Measurements from ENCODE around the gene OTOG. TPM values are rescaled to one million over a fixed set of nuclear protein-coding genes. Genes with fewer than 3 reads are reported as not detected.

OTOG gene
- total and polyA plus RNA-seq, 2 of the 8 experiments (the other 6 are each of a cell fraction or from before 2014, with no cell fraction given) = 0.41 to 1.5 TPM

DNA sequence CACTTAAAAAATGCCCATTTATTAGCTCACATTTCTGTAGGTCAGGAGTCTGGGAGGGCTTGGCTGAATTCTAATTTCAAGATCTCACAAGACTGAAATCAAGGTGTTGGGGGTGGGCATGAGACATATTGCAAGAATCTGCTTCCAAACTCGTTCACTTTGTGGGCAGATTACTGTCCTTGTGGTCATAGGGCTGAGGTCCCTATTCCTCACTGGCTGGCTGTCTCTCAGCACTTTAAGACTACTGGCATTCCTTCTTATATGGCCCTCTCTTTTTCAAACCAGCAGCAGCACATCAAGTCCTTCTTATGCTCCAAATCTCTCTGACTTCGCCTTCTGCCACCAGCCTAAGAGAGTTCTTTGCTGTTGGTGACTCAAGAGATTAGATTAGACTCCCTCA, 144.5 kb downstream of the OTOG start:
- CTCF ChIA-PET (ENCODE audit: partially characterized antibody) = interaction anchor here (1.0 kb wide), 1 partner anchor 56 kb away, joined by 3 read pairs; no protein-coding TSS in a partner anchor

More for the DNA sequence above, 144.5 kb downstream of the OTOG start:
- H3K4me3 ChIP-seq (ENCODE audit: extremely low read depth in 1 of 4, insufficient read depth in 2 of 4, low read depth in 3 of 4, low read length in 4 of 4) = no peak overlapping the region
- no peak overlapping the region for H3K14ac ChIP-seq (ENCODE audit: insufficient read length)
- H2BK12ac ChIP-seq (ENCODE audit: low read depth, low read length) = no peak overlapping the region
- H2BK5ac ChIP-seq (ENCODE audit: low read depth, low read length) = no peak overlapping the region
- no peak overlapping the region for H3K56ac ChIP-seq (replicated peaks; ENCODE audit: insufficient read length, low read depth, low read length)
- H2BK15ac ChIP-seq (ENCODE audit: low read length) = no peak overlapping the region
- H3K4me2 ChIP-seq (ENCODE audit: insufficient read depth in 1 of 2, low read depth in 2 of 2, low read length in 2 of 2) = no peak overlapping the region
- H2BK120ac ChIP-seq (replicated peaks; ENCODE audit: low read depth, low read length) = no peak overlapping the region
- WGBS, 2 experiments (ENCODE audit: extremely low coverage in 1 of 2, insufficient coverage in 1 of 2, insufficient read length in 1 of 2, insufficient replicate concordance in 2 of 2, low coverage in 1 of 2, low lambda C conversion rate in 2 of 2, missing lambda C conversion rate in 1 of 2) = 79% methylated on average over 2 of the region's 2 CpGs; no CpG with 5 or more reads in 1 of the 2 experiments
- no peak for FAIRE-seq
- no peak overlapping the region for H3K27ac ChIP-seq (ENCODE audit: low read depth, low read length)
- peaks cover 5 to 25% (median 22%) of the 10 kb centered on the region in 4 experiments for H3K27me3 ChIP-seq (replicated peaks in 1 of 4; ENCODE audit: control insufficient read depth in 3 of 4, extremely low read depth in 1 of 4, insufficient read depth in 3 of 4, low read length in 3 of 4)
- H2AK5ac ChIP-seq (ENCODE audit: low read depth, low read length) = no peak overlapping the region
- H2BK20ac ChIP-seq (ENCODE audit: low read length) = no peak overlapping the region
- H4K20me1 ChIP-seq (replicated peaks in 1 of 2; ENCODE audit: control insufficient read depth in 1 of 2, insufficient read depth in 2 of 2, low read length in 2 of 2) = peaks cover 0 to 2% of the 10 kb centered on the region in 2 experiments
- no peak overlapping the region for H4K91ac ChIP-seq (replicated peaks; ENCODE audit: insufficient read length, low read length)
- no peak overlapping the region for H3K23ac ChIP-seq (ENCODE audit: insufficient read length)
- no peak overlapping the region for H4K5ac ChIP-seq (ENCODE audit: insufficient read length, low read depth, low read length)
- TF ChIP-seq CTBP2 (IDR thresholded peaks at IDR 0.05; ENCODE audit: borderline replicate concordance, insufficient read depth, insufficient read length, low read length) (no peak), TBP (IDR thresholded peaks at IDR 0.05; ENCODE audit: low read depth, low read length) (no peak), CBX5 (IDR thresholded peaks at IDR 0.05; ENCODE audit: low read depth, low read length) (no peak), CBX8 (IDR thresholded peaks at IDR 0.05; ENCODE audit: borderline replicate concordance, low read depth, low read length) (no peak), BCL11A (IDR thresholded peaks at IDR 0.05; ENCODE audit: low read depth in 2 of 2, low read length in 2 of 2) (no peak), NRF1 (IDR thresholded peaks at IDR 0.05; ENCODE audit: low read depth, low read length) (no peak), KDM1A (IDR thresholded peaks at IDR 0.05; ENCODE audit: borderline replicate concordance, low read length) (no peak), TAF1 (IDR thresholded peaks at IDR 0.05; ENCODE audit: low read depth, low read length) (no peak), GABPA (IDR thresholded peaks at IDR 0.05; ENCODE audit: borderline replicate concordance, insufficient read depth, low read length) (no peak), SP4 (IDR thresholded peaks at IDR 0.05; ENCODE audit: low read length) (no peak), SAP30 (IDR thresholded peaks at IDR 0.05; ENCODE audit: insufficient read depth, insufficient replicate concordance, low read length) (no peak), YY1 (IDR thresholded peaks at IDR 0.05; ENCODE audit: low read depth, low read length) (no peak), RFX5 (IDR thresholded peaks at IDR 0.05; ENCODE audit: borderline replicate concordance, low read depth, low read length) (no peak), RXRA (IDR thresholded peaks at IDR 0.05; ENCODE audit: insufficient read depth, low read depth, low read length) (no peak)
- TF ChIP-seq, protein P1, sequence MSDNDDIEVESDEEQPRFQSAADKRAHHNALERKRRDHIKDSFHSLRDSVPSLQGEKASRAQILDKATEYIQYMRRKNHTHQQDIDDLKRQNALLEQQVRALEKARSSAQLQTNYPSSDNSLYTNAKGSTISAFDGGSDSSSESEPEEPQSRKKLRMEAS (IDR thresholded peaks at IDR 0.05) = no peak
- no peak for DNase-seq (ENCODE audit: low read depth in 1 of 2, low spot score in 2 of 2)
- no peak overlapping the region for H3K18ac ChIP-seq (ENCODE audit: extremely low read depth, low read length)
- no peak overlapping the region for H3K9ac ChIP-seq (replicated peaks in 1 of 4; ENCODE audit: extremely low read depth in 1 of 4, low read depth in 3 of 4, low read length in 3 of 4)
- no peaks in the 10 kb centered on the region for H3K79me2 ChIP-seq (ENCODE audit: control insufficient read depth in 1 of 2, insufficient read depth in 2 of 2, low read length in 2 of 2)
- no peaks in the 10 kb centered on the region; a peak in 1 of 7 replicates for H3K4me1 ChIP-seq (replicated peaks in 1 of 4; ENCODE audit: control insufficient read depth in 3 of 4, insufficient read depth in 4 of 4, low read length in 3 of 4)
- H2AFZ ChIP-seq (ENCODE audit: low read length) = no peak overlapping the region
- H3K4ac ChIP-seq (replicated peaks; ENCODE audit: insufficient read length, low read depth, low read length) = no peak overlapping the region
- POLR2A ChIA-PET (ENCODE audit: partially characterized antibody) = no interaction called here
- no peaks in the 10 kb centered on the region for H3K79me1 ChIP-seq (ENCODE audit: low read depth, low read length)
- H4K8ac ChIP-seq (ENCODE audit: extremely low read depth, insufficient read depth, low read length) = no peak overlapping the region
- H3K36me3 ChIP-seq (ENCODE audit: control insufficient read depth in 2 of 4, insufficient read depth in 4 of 4, low read length in 3 of 4) = no peaks in the 10 kb centered on the region
- no peaks in the 10 kb centered on the region for H3K9me3 ChIP-seq (ENCODE audit: insufficient read depth in 2 of 2, low read depth in 1 of 2, low read length in 1 of 2)
- no peaks in the 10 kb centered on the region; the same call in 1 of the 2 replicates for H3K23me2 ChIP-seq (ENCODE audit: low read depth, low read length)
